Small intestine (tissue), 7 donors: ENCODE data around the gene USP37. TPM values are rescaled to one million over a fixed set of nuclear protein-coding genes. Genes with fewer than 3 reads are reported as not detected.

ENCODE experiments used
- DNase-seq, 2 donors: peaks; one replicate each; pipeline versions ENCODE4 v3.0.0 to v3.0.0-alpha.2; 2013
- FAIRE-seq: peaks from 2 replicates; lab custom pipeline; 2012; peaks lifted over from hg19 to GRCh38; lab: Jason Lieb, UNC
- H3K27ac ChIP-seq, 3 donors: one replicate each; pipeline ENCODE4 v1.5.1; 2013; ENCODE audit warnings: low read length in 2 of 3, mild to moderate bottlenecking in 2 of 3, control low read depth in 1 of 3, inconsistent platforms in 1 of 3, low read depth in 1 of 3, moderate library complexity in 1 of 3
- H3K27me3 ChIP-seq, 3 donors: one replicate each; pipeline ENCODE4 v1.6.1; 2013; ENCODE audit warnings: low read length in 3 of 3, inconsistent platforms in 1 of 3; ENCODE audit not compliant: control insufficient read depth in 3 of 3, insufficient read depth in 3 of 3
- H3K36me3 ChIP-seq, 3 donors: one replicate each; pipeline ENCODE4 v1.6.1; 2013; ENCODE audit warnings: low read length in 3 of 3, inconsistent platforms in 1 of 3, low read depth in 1 of 3, mild to moderate bottlenecking in 1 of 3, moderate library complexity in 1 of 3; ENCODE audit not compliant: control insufficient read depth in 3 of 3, insufficient read depth in 2 of 3
- H3K4me1 ChIP-seq, 3 donors: one replicate each; pipeline ENCODE4 v1.6.1; 2013; ENCODE audit warnings: low read length in 2 of 3, inconsistent platforms in 1 of 3, low read depth in 1 of 3, mild to moderate bottlenecking in 1 of 3, moderate library complexity in 1 of 3; ENCODE audit not compliant: control insufficient read depth in 3 of 3, insufficient read depth in 2 of 3
- H3K4me3 ChIP-seq, 3 donors: one replicate each; pipeline ENCODE4 v1.5.1; 2013; ENCODE audit warnings: low read length in 3 of 3, control low read depth in 1 of 3, inconsistent platforms in 1 of 3, low read depth in 1 of 3, mild to moderate bottlenecking in 1 of 3, moderate library complexity in 1 of 3
- H3K9me3 ChIP-seq, 2 donors: one replicate each; pipeline ENCODE4 v1.6.1; 2013; ENCODE audit warnings: low read depth in 1 of 2, low read length in 1 of 2; ENCODE audit not compliant: control insufficient read depth in 2 of 2, insufficient read depth in 1 of 2
- WGBS, 3 donors: extraction: QIAGEN DNeasy Blood & Tissue Kit; methylation state at CpG; one replicate each; pipeline ENCODE4 v1.1.7; 2013; 5-methylcytosine and 5-hydroxymethylcytosine counted together
- polyA plus RNA-seq, 4 donors: library from polyadenylated mRNA; stranded (reverse) in 3 of 4; unstranded in 1 of 4; fragments of 200-250 nt in 3 of 4; fragments of 120-200 nt in 1 of 4; gene quantifications; one replicate each; pipeline versions ENCODE4 v1.2.1 to v1.2.3, GENCODE V29; 2013
- donor health status: healthy with polysubstance abuse.
- donor health status: control.
- donor health status: control.
- donor health status: Bipolar disorder and iron deficiency.
- donor health status: healthy.

The USP37 gene
- polyA plus RNA-seq, 4 donors = 2.0 to 10.5 (median 2.3) TPM

- Histone ChIP-seq H3K27ac (no peak overlapping the region), H3K4me3 (no peak overlapping the region), H3K27me3 (no peaks in the 10 kb centered on the region), H3K9me3 (no peaks in the 10 kb centered on the region), H3K4me1 (no peaks in the 10 kb centered on the region), H3K36me3 (peaks cover 5 to 15% (median 14%) of the 10 kb centered on the region in 3 donors)
- 86 to 91% (median 86%) methylated on average over 2 of the region's 2 CpGs for WGBS, 3 donors
- DNase-seq (no peak), FAIRE-seq (no peak)
Measured at GRCh38 chr2:218478544-218478943, 89.6 kb downstream of the USP37 start.

GRCh38 chr2:218477247-218477646 lies 90.9 kb downstream of the USP37 start:
- no peaks in the 10 kb centered on the region for H3K4me1 ChIP-seq

GRCh38 chr2:218476676-218477075 lies 91.5 kb downstream of the USP37 start:
- Histone ChIP-seq H3K36me3 (peaks cover 5 to 19% (median 19%) of the 10 kb centered on the region in 3 donors), H3K27ac (peak overlapping the region in 1 of 3 donors; percentile 14), H3K9me3 (no peaks in the 10 kb centered on the region), H3K4me1 (no peaks in the 10 kb centered on the region), H3K4me3 (no peak overlapping the region), H3K27me3 (no peaks in the 10 kb centered on the region)
- 54 to 71% (median 70%) methylated on average over 3 of the region's 3 CpGs for WGBS, 3 donors
- no peak for FAIRE-seq
- no peak for DNase-seq

More at GRCh38 chr2:218477247-218477646, 90.9 kb downstream of the USP37 start:
- no peak overlapping the region for H3K4me3 ChIP-seq
- no peaks in the 10 kb centered on the region for H3K27me3 ChIP-seq
- DNase-seq (no peak), FAIRE-seq (no peak)
- no peak overlapping the region for H3K27ac ChIP-seq
- H3K36me3 ChIP-seq = peaks cover 5 to 18% (median 18%) of the 10 kb centered on the region in 3 donors
- no peaks in the 10 kb centered on the region for H3K9me3 ChIP-seq

GRCh38 chr2:218474527-218474926 lies 93.6 kb downstream of the USP37 start:
- no peak for FAIRE-seq
- Histone ChIP-seq H3K4me1 (peaks cover 0 to 2% (median 0%) of the 10 kb centered on the region in 3 donors), H3K9me3 (no peaks in the 10 kb centered on the region), H3K36me3 (peaks cover 5 to 19% (median 15%) of the 10 kb centered on the region in 3 donors), H3K4me3 (no peak overlapping the region), H3K27ac (no peak overlapping the region), H3K27me3 (no peaks in the 10 kb centered on the region)
- WGBS, 3 donors = 78 to 90% (median 84%) methylated on average over 3 of the region's 3 CpGs
- DNase-seq = no peak

GRCh38 chr2:218472988-218473387 lies 95.2 kb downstream of the USP37 start:
- Histone ChIP-seq H3K4me1 (peaks cover 0 to 2% (median 0%) of the 10 kb centered on the region in 3 donors), H3K36me3 (peaks cover 0 to 27% (median 13%) of the 10 kb centered on the region in 3 donors), H3K27ac (no peak overlapping the region), H3K27me3 (no peaks in the 10 kb centered on the region), H3K9me3 (no peaks in the 10 kb centered on the region), H3K4me3 (no peak overlapping the region)
- DNase-seq (no peak), FAIRE-seq (no peak)

- WGBS, 3 donors = 67 to 83% (median 78%) methylated on average over 5 of the region's 5 CpGs
- DNase-seq (no peak), FAIRE-seq (no peak)
- H3K9me3 ChIP-seq = no peaks in the 10 kb centered on the region
- no peak overlapping the region for H3K4me3 ChIP-seq
- H3K36me3 ChIP-seq = peaks cover 0 to 29% (median 13%) of the 10 kb centered on the region in 3 donors
- no peaks in the 10 kb centered on the region for H3K27me3 ChIP-seq
- H3K27ac ChIP-seq = no peak overlapping the region
- peaks cover 0 to 2% (median 0%) of the 10 kb centered on the region in 3 donors for H3K4me1 ChIP-seq
Measured at GRCh38 chr2:218471982-218472381, 96.2 kb downstream of the USP37 start.

GRCh38 chr2:218471036-218471435 lies 97.1 kb downstream of the USP37 start:
- 79 to 92% (median 85%) methylated on average over 2 of the region's 2 CpGs for WGBS, 3 donors
- Histone ChIP-seq H3K9me3 (no peaks in the 10 kb centered on the region), H3K4me1 (peaks cover 0 to 2% (median 0%) of the 10 kb centered on the region in 3 donors), H3K27me3 (no peaks in the 10 kb centered on the region), H3K36me3 (peaks cover 0 to 26% (median 10%) of the 10 kb centered on the region in 3 donors), H3K27ac (no peak overlapping the region), H3K4me3 (no peak overlapping the region)
- FAIRE-seq = no peak
- DNase-seq = no peak

- peaks cover 0 to 30% (median 10%) of the 10 kb centered on the region in 3 donors for H3K36me3 ChIP-seq
- DNase-seq (no peak), FAIRE-seq (no peak)
- no peaks in the 10 kb centered on the region for H3K9me3 ChIP-seq
- no peak overlapping the region for H3K4me3 ChIP-seq
- peaks cover 0 to 2% (median 0%) of the 10 kb centered on the region in 3 donors for H3K4me1 ChIP-seq
- H3K27ac ChIP-seq = no peak overlapping the region
- WGBS, 3 donors = 0% methylated on average over 1 of the region's 1 CpG
- no peaks in the 10 kb centered on the region for H3K27me3 ChIP-seq
Measured at GRCh38 chr2:218470448-218470847, 97.7 kb downstream of the USP37 start.
